ENCODE results near the gene KIF18B. TPM values are rescaled to one million over a fixed set of nuclear protein-coding genes. Genes with fewer than 3 reads are reported as not detected.

The KIF18B gene
- total RNA-seq, 3 donors from 2014 or later (not counting 1 experiment from before 2014, with no cell fraction given), result 0.53 to 1.3 (median 1.1) TPM

DNA sequence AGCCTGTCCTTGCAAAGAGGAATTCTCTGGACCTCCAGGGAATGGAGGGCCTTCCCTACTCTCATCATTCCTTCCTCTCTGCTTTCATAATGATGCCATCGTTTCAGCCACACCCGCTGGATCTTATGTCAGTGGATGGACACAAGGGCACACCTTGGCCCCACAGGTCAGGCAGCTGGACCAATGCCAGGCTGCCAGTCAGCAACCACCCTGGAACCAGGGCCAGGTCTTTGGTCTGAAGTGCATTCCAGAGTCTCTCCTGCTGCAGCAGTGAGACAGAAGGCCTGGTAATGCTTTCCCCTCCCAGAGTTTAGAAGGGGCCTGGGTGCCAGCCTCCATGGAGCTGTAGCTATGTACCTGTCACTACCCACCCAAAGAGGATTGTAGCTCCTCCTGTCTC is 13.1 kb upstream of the KIF18B start:
- peaks cover 29% of the 10 kb centered on the region for H3K27me3 ChIP-seq (ENCODE audit: control insufficient read depth, insufficient read depth, low read length)
- H3K9me3 ChIP-seq (ENCODE audit: control insufficient read depth, insufficient read depth, low read length), result peaks cover under 1% of the 10 kb centered on the region
- H3K9me3 Mint-ChIP-seq, result no peaks in the 10 kb centered on the region
- TF ChIP-seq, protein P1, sequence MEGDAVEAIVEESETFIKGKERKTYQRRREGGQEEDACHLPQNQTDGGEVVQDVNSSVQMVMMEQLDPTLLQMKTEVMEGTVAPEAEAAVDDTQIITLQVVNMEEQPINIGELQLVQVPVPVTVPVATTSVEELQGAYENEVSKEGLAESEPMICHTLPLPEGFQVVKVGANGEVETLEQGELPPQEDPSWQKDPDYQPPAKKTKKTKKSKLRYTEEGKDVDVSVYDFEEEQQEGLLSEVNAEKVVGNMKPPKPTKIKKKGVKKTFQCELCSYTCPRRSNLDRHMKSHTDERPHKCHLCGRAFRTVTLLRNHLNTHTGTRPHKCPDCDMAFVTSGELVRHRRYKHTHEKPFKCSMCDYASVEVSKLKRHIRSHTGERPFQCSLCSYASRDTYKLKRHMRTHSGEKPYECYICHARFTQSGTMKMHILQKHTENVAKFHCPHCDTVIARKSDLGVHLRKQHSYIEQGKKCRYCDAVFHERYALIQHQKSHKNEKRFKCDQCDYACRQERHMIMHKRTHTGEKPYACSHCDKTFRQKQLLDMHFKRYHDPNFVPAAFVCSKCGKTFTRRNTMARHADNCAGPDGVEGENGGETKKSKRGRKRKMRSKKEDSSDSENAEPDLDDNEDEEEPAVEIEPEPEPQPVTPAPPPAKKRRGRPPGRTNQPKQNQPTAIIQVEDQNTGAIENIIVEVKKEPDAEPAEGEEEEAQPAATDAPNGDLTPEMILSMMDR (IDR thresholded peaks at IDR 0.05), result no peak
- DNase-seq (no peak), ATAC-seq (no peak)
- no peak overlapping the region for H3K4me3 ChIP-seq (ENCODE audit: low read length)
- H3K27ac ChIP-seq (ENCODE audit: low read length), result no peak overlapping the region
- no peak overlapping the region for H3K4me3 Mint-ChIP-seq
- H3K27me3 Mint-ChIP-seq (ENCODE audit: low read depth in 2 of 2), result peaks cover 46 to 48% of the 10 kb centered on the region in 2 donors
- H3K36me3 ChIP-seq (ENCODE audit: control insufficient read depth, insufficient read depth, low read length), result no peaks in the 10 kb centered on the region
- 96% methylated on average over 2 of the region's 2 CpGs for WGBS (ENCODE audit: insufficient coverage)
- H3K27ac Mint-ChIP-seq, result no peak overlapping the region
- H3K36me3 Mint-ChIP-seq, result no peaks in the 10 kb centered on the region
- intact Hi-C loops (cut with micrococcal nuclease), result no loop called here
- H3K4me1 ChIP-seq (ENCODE audit: control insufficient read depth, insufficient read depth, low read length), result peaks cover 4% of the 10 kb centered on the region
- peaks cover 0 to 5% of the 10 kb centered on the region in 2 donors for H3K4me1 Mint-ChIP-seq

DNA sequence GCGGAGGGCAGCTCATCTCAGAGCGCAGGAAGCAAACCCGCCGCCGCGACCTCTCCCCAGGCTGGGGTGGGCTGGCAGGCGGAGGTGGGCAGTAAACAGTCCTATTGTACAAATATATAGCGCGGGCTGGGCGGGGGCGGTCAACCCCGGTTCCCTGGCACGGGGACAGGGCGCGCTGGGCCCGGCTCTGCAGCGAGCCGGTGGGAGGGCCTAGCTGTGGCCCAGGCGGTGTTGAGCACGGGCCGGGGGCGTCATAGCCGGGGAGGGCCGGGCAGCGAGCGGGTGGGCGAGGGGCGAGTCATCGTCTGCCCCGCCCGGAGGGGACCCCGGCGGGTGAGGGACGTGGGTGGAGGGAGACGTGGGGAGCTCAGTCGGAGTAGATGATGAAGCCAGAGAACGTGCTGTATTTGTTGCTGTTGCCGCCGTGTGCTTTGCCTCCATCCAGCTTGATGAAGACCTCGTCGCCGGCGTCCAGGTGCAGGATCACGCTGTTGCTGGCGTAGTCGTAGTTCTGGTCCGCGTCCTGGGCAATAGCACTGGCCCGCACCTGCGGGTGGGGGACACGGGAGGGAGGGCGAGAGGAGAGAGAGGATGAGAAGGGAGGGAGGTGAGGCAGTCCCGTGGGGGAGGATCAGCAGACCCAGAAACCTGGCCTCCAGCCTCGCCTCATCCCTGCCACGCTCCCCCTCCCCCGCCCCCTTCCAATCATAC is 12.4 kb upstream of the KIF18B start:
- Histone ChIP-seq H3K27me3 (ENCODE audit: control insufficient read depth, insufficient read depth, low read length) (peaks cover 23% of the 10 kb centered on the region), H3K36me3 (ENCODE audit: control insufficient read depth, insufficient read depth, low read length) (no peaks in the 10 kb centered on the region), H3K9me3 (ENCODE audit: control insufficient read depth, insufficient read depth, low read length) (no peaks in the 10 kb centered on the region), H3K27ac (ENCODE audit: low read length) (no peak overlapping the region), H3K4me3 (ENCODE audit: low read length) (no peak overlapping the region), H3K4me1 (ENCODE audit: control insufficient read depth, insufficient read depth, low read length) (peaks cover 4% of the 10 kb centered on the region)
- Mint-ChIP-seq H3K27ac (no peak overlapping the region), H3K27me3 (ENCODE audit: low read depth in 2 of 2) (peaks cover 42 to 48% of the 10 kb centered on the region in 2 donors), H3K9me3 (no peaks in the 10 kb centered on the region), H3K4me1 (peaks cover 0 to 3% of the 10 kb centered on the region in 2 donors), H3K4me3 (no peak overlapping the region), H3K36me3 (no peaks in the 10 kb centered on the region)
- intact Hi-C loops (cut with micrococcal nuclease), result no loop called here
- ATAC-seq (no peak), DNase-seq (peak in 1 of 2 donors; percentile 27)
- WGBS (ENCODE audit: insufficient coverage), result 6% methylated on average over 51 of the region's 56 CpGs
- TF ChIP-seq, protein P1 (IDR thresholded peaks at IDR 0.05), result no peak

DNA sequence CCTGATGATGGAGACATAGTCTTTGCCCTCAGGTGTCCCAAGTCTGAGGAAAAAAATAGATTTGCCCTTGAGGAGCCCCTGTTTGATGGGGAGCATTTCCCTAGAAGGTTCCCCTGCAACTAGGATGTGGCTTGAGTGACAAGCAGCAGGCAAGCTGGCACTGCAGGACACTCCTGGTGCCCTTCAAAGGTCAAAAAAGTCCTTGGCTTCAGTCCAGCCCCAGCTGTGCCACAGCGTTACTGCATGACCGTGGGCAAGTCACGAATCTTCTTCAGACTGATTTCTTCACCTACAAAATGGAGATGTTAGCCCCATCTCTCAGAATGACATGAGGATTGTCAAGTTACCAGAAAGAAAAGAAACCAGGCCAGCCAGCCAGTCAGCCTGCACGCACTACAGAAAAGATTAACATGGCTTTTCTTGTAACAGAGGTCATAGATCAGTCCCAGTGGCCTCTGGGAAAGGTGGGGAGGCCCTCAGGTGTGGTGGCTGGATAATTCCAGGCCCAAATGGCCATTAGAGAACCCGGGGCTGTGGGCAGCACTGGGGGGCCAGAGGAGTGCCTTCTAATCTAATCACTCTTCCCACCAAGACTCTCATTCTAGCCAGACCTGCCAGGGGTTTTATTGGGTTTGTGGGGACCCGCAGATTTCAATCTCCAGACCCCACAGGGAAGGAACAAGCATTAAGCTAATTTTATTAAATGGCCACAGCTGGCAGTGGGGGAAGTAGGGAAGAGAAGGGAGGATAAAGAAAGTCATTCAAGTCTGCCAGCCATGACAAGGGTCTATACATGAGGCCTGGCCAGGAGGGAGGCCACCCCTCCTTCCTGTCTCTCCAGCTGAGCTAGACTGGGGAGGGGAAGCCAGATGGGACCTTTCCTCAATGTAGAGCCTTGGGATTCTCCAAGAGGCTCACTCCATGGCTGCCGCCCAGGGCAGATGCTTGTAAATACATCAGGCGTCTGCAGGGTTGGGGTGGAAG is 9.7 kb upstream of the KIF18B start:
- peaks cover 31 to 34% of the 10 kb centered on the region in 2 donors for H3K27me3 Mint-ChIP-seq (ENCODE audit: low read depth in 2 of 2)
- 90% methylated on average over 7 of the region's 8 CpGs for WGBS (ENCODE audit: insufficient coverage)
- H3K4me3 ChIP-seq (ENCODE audit: low read length), result no peak overlapping the region
- H3K4me3 Mint-ChIP-seq, result no peak overlapping the region
- H3K27me3 ChIP-seq (ENCODE audit: control insufficient read depth, insufficient read depth, low read length), result peaks cover 19% of the 10 kb centered on the region
- H3K36me3 Mint-ChIP-seq, result no peaks in the 10 kb centered on the region
- DNase-seq (no peak), ATAC-seq (no peak)
- no peaks in the 10 kb centered on the region for H3K4me1 Mint-ChIP-seq
- intact Hi-C loops (cut with micrococcal nuclease), result no loop called here
- no peaks in the 10 kb centered on the region for H3K9me3 Mint-ChIP-seq
- no peaks in the 10 kb centered on the region for H3K36me3 ChIP-seq (ENCODE audit: control insufficient read depth, insufficient read depth, low read length)
- TF ChIP-seq, protein P1 (IDR thresholded peaks at IDR 0.05), result no peak
- no peak overlapping the region for H3K27ac ChIP-seq (ENCODE audit: low read length)
- H3K4me1 ChIP-seq (ENCODE audit: control insufficient read depth, insufficient read depth, low read length), result peaks cover 4% of the 10 kb centered on the region
- no peak overlapping the region for H3K27ac Mint-ChIP-seq
- H3K9me3 ChIP-seq (ENCODE audit: control insufficient read depth, insufficient read depth, low read length), result no peaks in the 10 kb centered on the region

Data from natural killer cell (primary cell).